Neural progenitor cell (in vitro differentiated cells): ENCODE measurements around the gene POLD4. TPM values are rescaled to one million over a fixed set of nuclear protein-coding genes. Genes with fewer than 3 reads are reported as not detected.

Experiments used
- DNase-seq: peaks from one replicate; pipeline ENCODE4 v3.0.0-alpha.2; 2016; ENCODE audit warnings: low spot score
- H2AFZ ChIP-seq: fragments of 200-600 bp; sonication (generic); replicated peaks from 2 replicates; pipeline ENCODE4 v1.6.1; 2016; ENCODE audit warnings: antibody characterized with exemption
- H3F3A ChIP-seq: fragments of 200-600 bp; sonication (generic); 2 replicates; pipeline ENCODE4 v1.6.1; 2016; ENCODE audit warnings: antibody characterized with exemption, low read depth
- H3K27ac ChIP-seq: fragments of 200-600 bp; sonication (generic); 2 replicates; pipeline ENCODE4 v1.5.1; 2016; ENCODE audit warnings: mild to moderate bottlenecking
- H3K27me3 ChIP-seq: fragments of 200-600 bp; sonication (generic); 2 replicates; pipeline ENCODE4 v1.6.1; 2016; ENCODE audit warnings: mild to moderate bottlenecking, moderate library complexity
- H3K36me3 ChIP-seq: fragments of 200-600 bp; sonication (generic); 2 replicates; pipeline ENCODE4 v1.5.1; 2016
- H3K4me1 ChIP-seq: fragments of 200-600 bp; sonication (generic); 2 replicates; pipeline ENCODE4 v1.6.1; 2016; ENCODE audit warnings: mixed run types
- H3K4me2 ChIP-seq: fragments of 200-600 bp; sonication (generic); 2 replicates; pipeline ENCODE4 v1.6.1; 2016
- H3K4me3 ChIP-seq: fragments of 200-600 bp; sonication (generic); 2 replicates; pipeline ENCODE4 v1.5.1; 2016
- H3K79me2 ChIP-seq: fragments of 200-600 bp; sonication (generic); 2 replicates; pipeline ENCODE4 v1.6.1; 2016; ENCODE audit warnings: low read depth
- H3K9ac ChIP-seq: fragments of 200-600 bp; sonication (generic); 2 replicates; pipeline ENCODE4 v1.6.1; 2016
- H3K9me3 ChIP-seq: fragments of 200-600 bp; sonication (generic); 2 replicates; pipeline ENCODE4 v1.5.1; 2016; ENCODE audit warnings: low read depth
- H4K20me1 ChIP-seq: fragments of 200-600 bp; sonication (generic); 2 replicates; pipeline ENCODE4 v1.6.1; 2016; ENCODE audit warnings: low read depth
- H3K27ac Mint-ChIP-seq: 3 replicates; pipeline ENCODE4 v1.8.0; 2021; ENCODE audit warnings: mixed read lengths
- H3K27me3 Mint-ChIP-seq: 2 replicates; pipeline ENCODE4 v1.8.0; 2022; ENCODE audit warnings: low read depth, mild to moderate bottlenecking, inconsistent platforms, moderate library complexity, mixed read lengths; ENCODE audit not compliant: insufficient read depth
- H3K36me3 Mint-ChIP-seq: 3 replicates; pipeline ENCODE4 v1.8.0; 2021; ENCODE audit warnings: mixed read lengths
- H3K4me1 Mint-ChIP-seq: 3 replicates; pipeline ENCODE4 v1.8.0; 2021; ENCODE audit warnings: mixed read lengths
- H3K4me3 Mint-ChIP-seq: 3 replicates; pipeline ENCODE4 v1.8.0; 2021; ENCODE audit warnings: mild to moderate bottlenecking, moderate library complexity, mixed read lengths
- H3K9me3 Mint-ChIP-seq: 3 replicates; pipeline ENCODE4 v1.8.0; 2020; ENCODE audit warnings: mixed read lengths
- EZH2 ChIP-seq: fragments of 200-600 bp; sonication (generic); IDR thresholded peaks from 2 replicates; pipeline ENCODE4 v1.6.1; 2017; ENCODE audit warnings: antibody characterized with exemption, mild to moderate bottlenecking, moderate library complexity
- EZH2phosphoT487 ChIP-seq: fragments of 200-600 bp; sonication (generic); IDR thresholded peaks from 2 replicates; pipeline ENCODE4 v1.6.1; 2017; ENCODE audit warnings: antibody characterized with exemption
- total RNA-seq: library from RNA; depleted of rRNA; stranded (reverse); fragments of >200 nt; gene quantifications from 2 replicates; pipeline ENCODE4 v1.2.3, GENCODE V29; 2015; ENCODE audit warnings: low replicate concordance
- TF ChIP-seq, protein P1 (sequence below): fragments of 200-600 bp; sonication (generic); IDR thresholded peaks from 2 replicates; pipeline ENCODE4 v1.5.1; 2017; ENCODE audit warnings: antibody characterized with exemption, mild to moderate bottlenecking

The POLD4 gene
- total RNA-seq, 1 donor from 2014 or later: 1.1 TPM

DNA sequence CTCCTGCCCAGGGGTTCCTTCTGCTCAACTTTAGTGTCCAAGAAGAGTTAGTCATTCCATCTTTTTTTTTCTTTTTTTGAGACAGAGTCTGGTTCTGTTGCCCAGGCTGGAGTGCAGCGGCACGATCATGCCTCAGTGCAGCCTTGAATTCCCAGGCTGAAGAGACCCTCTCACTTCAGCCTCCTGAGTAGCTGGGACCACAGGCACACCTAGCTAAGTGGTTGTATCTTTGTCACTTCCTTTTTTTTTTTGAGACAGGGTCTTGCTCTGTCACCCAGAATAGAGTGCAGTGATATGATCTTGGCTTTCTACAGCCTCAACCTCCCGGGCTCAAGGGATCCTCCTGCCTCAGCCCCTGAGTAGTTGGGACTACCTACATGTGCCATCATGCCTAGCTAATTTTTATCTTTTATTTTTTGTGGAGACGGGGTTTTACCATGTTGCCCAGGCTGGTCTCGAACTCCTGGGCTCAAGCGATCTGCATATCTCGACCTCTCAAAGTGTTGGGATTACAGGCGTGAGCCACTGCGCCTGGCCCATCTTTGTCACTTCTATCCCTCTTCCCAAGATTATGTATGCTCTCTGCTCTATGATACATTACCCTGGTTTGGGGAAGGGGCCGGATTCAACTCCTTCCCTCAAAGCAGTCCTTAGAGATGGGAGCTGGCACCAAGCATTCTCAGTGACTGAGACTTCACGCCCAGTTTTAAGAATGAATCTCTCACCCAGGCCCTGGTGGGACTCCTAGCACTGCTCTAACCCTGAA is 40.0 kb downstream of the POLD4 start:
- H3K27me3 Mint-ChIP-seq: peaks cover 10% of the 10 kb centered on the region

DNA sequence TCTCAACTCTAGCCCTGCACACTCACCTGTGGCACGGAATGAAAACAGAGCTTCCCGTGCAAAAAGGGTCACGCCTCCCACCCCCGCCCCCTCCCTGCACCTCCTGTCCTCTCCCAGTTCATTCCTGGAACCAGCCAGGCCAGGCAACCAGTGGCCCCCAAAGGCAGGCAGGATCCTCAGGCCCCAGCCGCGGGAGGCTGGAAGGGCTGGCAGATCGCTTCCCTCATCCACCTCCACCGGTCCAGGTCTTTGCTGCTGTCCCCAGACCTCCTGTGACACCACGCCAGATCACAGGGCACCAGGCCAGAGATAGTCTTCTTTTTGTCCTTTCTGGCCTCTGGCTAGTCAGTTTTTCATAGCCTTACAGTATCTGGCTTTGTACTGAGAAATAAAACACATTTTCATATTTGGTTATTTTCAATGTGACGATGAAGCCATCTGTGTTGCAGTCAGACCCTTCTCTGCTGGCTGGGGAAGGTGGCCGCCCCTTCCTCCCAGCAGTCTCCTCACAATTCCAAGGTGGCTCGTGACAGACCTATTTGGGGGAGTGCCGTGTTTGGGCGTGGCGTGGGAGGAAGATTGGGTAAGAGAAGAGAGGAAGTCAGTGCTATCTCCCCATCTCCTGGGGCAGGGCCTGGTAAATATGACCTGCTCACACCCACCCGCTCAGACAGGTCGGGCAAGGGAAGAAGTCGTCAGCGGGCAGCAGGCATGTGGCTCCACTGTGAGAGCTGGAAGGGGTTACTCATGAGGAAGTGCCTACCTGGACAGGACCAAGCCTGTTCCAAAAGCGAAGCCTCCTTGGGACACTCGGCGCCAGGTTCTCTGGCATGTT is 40.9 kb downstream of the POLD4 start:
- Histone ChIP-seq H3K79me2 (no peaks in the 10 kb centered on the region), H3K27ac (no peak overlapping the region), H3K36me3 (no peaks in the 10 kb centered on the region), H3K9me3 (no peaks in the 10 kb centered on the region), H2AFZ (no peak overlapping the region), H3K4me1 (no peaks in the 10 kb centered on the region), H3K4me2 (no peak overlapping the region), H3K4me3 (no peak overlapping the region), H3K27me3 (no peaks in the 10 kb centered on the region), H4K20me1 (no peaks in the 10 kb centered on the region), H3K9ac (no peak overlapping the region), H3F3A (peaks cover 6% of the 10 kb centered on the region)
- peaks cover 10% of the 10 kb centered on the region for H3K27me3 Mint-ChIP-seq
- TF ChIP-seq EZH2: no peak
- no peak for TF ChIP-seq EZH2phosphoT487
- TF ChIP-seq, protein P1, sequence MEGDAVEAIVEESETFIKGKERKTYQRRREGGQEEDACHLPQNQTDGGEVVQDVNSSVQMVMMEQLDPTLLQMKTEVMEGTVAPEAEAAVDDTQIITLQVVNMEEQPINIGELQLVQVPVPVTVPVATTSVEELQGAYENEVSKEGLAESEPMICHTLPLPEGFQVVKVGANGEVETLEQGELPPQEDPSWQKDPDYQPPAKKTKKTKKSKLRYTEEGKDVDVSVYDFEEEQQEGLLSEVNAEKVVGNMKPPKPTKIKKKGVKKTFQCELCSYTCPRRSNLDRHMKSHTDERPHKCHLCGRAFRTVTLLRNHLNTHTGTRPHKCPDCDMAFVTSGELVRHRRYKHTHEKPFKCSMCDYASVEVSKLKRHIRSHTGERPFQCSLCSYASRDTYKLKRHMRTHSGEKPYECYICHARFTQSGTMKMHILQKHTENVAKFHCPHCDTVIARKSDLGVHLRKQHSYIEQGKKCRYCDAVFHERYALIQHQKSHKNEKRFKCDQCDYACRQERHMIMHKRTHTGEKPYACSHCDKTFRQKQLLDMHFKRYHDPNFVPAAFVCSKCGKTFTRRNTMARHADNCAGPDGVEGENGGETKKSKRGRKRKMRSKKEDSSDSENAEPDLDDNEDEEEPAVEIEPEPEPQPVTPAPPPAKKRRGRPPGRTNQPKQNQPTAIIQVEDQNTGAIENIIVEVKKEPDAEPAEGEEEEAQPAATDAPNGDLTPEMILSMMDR: no peak
- H3K9me3 Mint-ChIP-seq: no peaks in the 10 kb centered on the region
- H3K27ac Mint-ChIP-seq: no peak overlapping the region
- H3K4me3 Mint-ChIP-seq: no peak overlapping the region
- no peak for DNase-seq
- no peaks in the 10 kb centered on the region for H3K36me3 Mint-ChIP-seq
- peaks cover 7% of the 10 kb centered on the region for H3K4me1 Mint-ChIP-seq

More for the DNA sequence above, 40.0 kb downstream of the POLD4 start:
- Histone ChIP-seq H3K27me3 (peaks cover 6% of the 10 kb centered on the region), H3K36me3 (no peaks in the 10 kb centered on the region), H3K79me2 (no peaks in the 10 kb centered on the region), H4K20me1 (no peaks in the 10 kb centered on the region), H3K9ac (no peak overlapping the region), H3F3A (peaks cover 8% of the 10 kb centered on the region), H2AFZ (no peak overlapping the region), H3K4me3 (no peak overlapping the region), H3K4me1 (peaks cover under 1% of the 10 kb centered on the region), H3K27ac (no peak overlapping the region), H3K4me2 (no peak overlapping the region), H3K9me3 (no peaks in the 10 kb centered on the region)
- Mint-ChIP-seq H3K4me1 (peaks cover 11% of the 10 kb centered on the region), H3K4me3 (no peak overlapping the region), H3K36me3 (no peaks in the 10 kb centered on the region), H3K9me3 (no peaks in the 10 kb centered on the region), H3K27ac (no peak overlapping the region)
- DNase-seq: no peak
- TF ChIP-seq, protein P1: no peak
- no peak for TF ChIP-seq EZH2phosphoT487
- no peak for TF ChIP-seq EZH2

DNA sequence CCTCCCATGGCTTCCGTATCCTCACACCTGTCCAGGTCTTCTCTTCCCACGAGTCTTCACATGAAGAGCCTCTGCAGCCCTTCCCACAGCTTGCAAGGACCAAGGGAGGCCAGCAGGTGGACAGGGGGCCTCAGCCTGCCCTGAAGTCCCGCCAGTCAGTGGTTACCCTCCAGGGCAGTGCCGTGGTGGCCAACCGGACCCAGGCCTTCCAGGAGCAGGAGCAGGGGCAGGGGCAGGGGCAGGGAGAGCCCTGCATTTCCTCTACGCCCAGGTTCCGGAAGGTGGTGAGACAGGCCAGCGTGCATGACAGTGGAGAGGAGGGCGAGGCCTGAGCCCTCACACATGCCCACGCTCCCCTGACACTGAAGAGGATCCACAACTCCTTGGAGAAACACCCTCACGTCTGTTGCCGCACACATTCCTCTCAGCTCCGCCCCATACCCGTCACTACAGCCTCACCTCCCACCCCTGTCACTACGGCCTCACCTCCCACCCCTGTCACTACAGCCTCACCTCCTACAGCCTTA is 41.7 kb downstream of the POLD4 start:
- Histone ChIP-seq H3F3A (no peaks in the 10 kb centered on the region), H3K27ac (no peak overlapping the region), H3K36me3 (no peaks in the 10 kb centered on the region), H3K9me3 (no peaks in the 10 kb centered on the region), H3K27me3 (no peaks in the 10 kb centered on the region), H3K79me2 (no peaks in the 10 kb centered on the region), H4K20me1 (no peaks in the 10 kb centered on the region), H3K4me3 (no peak overlapping the region), H2AFZ (no peak overlapping the region), H3K4me1 (no peaks in the 10 kb centered on the region), H3K4me2 (no peak overlapping the region), H3K9ac (no peak overlapping the region)
- TF ChIP-seq, protein P1: peak; percentile 4
- TF ChIP-seq EZH2phosphoT487: no peak
- Mint-ChIP-seq H3K9me3 (no peaks in the 10 kb centered on the region), H3K4me1 (peaks cover 7% of the 10 kb centered on the region), H3K27ac (no peak overlapping the region), H3K4me3 (no peak overlapping the region), H3K27me3 (peaks cover 10% of the 10 kb centered on the region), H3K36me3 (no peaks in the 10 kb centered on the region)
- no peak for DNase-seq
